ENCODE data around the gene CPTP. TPM values are rescaled to one million over a fixed set of nuclear protein-coding genes. Genes with fewer than 3 reads are reported as not detected.

Gene CPTP
- total RNA-seq, 1 experiment from 2014 or later, result 14.0 TPM

GRCh38 chr1:1317420-1317819 is 7.2 kb upstream of the CPTP start:
- Histone ChIP-seq H4K91ac (ENCODE audit: insufficient read length, low read depth, low read length) (no peak overlapping the region), H3K18ac (ENCODE audit: insufficient read length, low read depth, low read length) (no peak overlapping the region), H2BK120ac (ENCODE audit: low read depth, low read length, poor library complexity, severe bottlenecking) (no peak overlapping the region), H4K20me1 (ENCODE audit: control insufficient read depth, insufficient read depth, insufficient read length) (peaks cover 5% of the 10 kb centered on the region), H3K79me2 (ENCODE audit: insufficient read depth, low read length) (peaks cover 5% of the 10 kb centered on the region; the same call in 1 of the 2 replicates), H3K56ac (ENCODE audit: insufficient read length, low read depth, low read length) (no peak overlapping the region), H3K23me2 (ENCODE audit: insufficient read length, low read depth, low read length, poor library complexity, severe bottlenecking) (no peaks in the 10 kb centered on the region), H3K4ac (ENCODE audit: low read depth, low read length) (no peak overlapping the region), H3K4me2 (ENCODE audit: insufficient read depth, insufficient read length, low read length) (no peak overlapping the region), H2BK5ac (ENCODE audit: insufficient read length, low read length) (no peak overlapping the region), H2BK15ac (ENCODE audit: low read depth, low read length) (no peak overlapping the region), H3T11ph (ENCODE audit: low read length) (no peak overlapping the region), H4K5ac (ENCODE audit: insufficient read length, low read depth, low read length) (no peak overlapping the region), H2BK20ac (ENCODE audit: low read depth, low read length, poor library complexity, severe bottlenecking) (no peak overlapping the region), H3K9ac (ENCODE audit: extremely low read depth, insufficient read length, low read length) (no peak overlapping the region), H3K4me1 (ENCODE audit: insufficient read depth, low read length) (no peaks in the 10 kb centered on the region; the same call in 1 of the 2 replicates), H2AFZ (ENCODE audit: low read length) (no peak overlapping the region), H3K27ac (ENCODE audit: insufficient read length, low read depth, low read length) (no peak overlapping the region), H3K14ac (ENCODE audit: insufficient read depth, low read length) (no peak overlapping the region), H4K8ac (replicated peaks; ENCODE audit: insufficient read length, low read depth, low read length) (no peak overlapping the region), H2AK5ac (ENCODE audit: insufficient read length, low read length) (no peak overlapping the region), H3K9me3 (ENCODE audit: control insufficient read depth, low read depth, low read length) (no peaks in the 10 kb centered on the region), H3K23ac (ENCODE audit: insufficient read length, low read depth, low read length) (no peak overlapping the region), H3K27me3 (ENCODE audit: insufficient read depth, low read length) (no peaks in the 10 kb centered on the region), H3K79me1 (ENCODE audit: insufficient read depth, low read depth, low read length, poor library complexity, severe bottlenecking) (peaks cover 8% of the 10 kb centered on the region), H2BK12ac (ENCODE audit: insufficient read length, low read depth, low read length) (no peak overlapping the region)
- Mint-ChIP-seq H3K4me1 (peaks cover 8 to 20% of the 10 kb centered on the region in 2 experiments), H3K9me3 (no peaks in the 10 kb centered on the region), H3K36me3 (ENCODE audit: insufficient read depth in 1 of 3, low read depth in 3 of 3) (peaks cover 18 to 66% (median 59%) of the 10 kb centered on the region in 3 experiments), H3K27ac (peak overlapping the region in 1 of 3 experiments; percentile 22; a peak in 1 of 7 replicates), H3K27me3 (ENCODE audit: low read depth) (no peaks in the 10 kb centered on the region), H3K4me3 (no peak overlapping the region)
- no CpG with 5 or more reads among the region's 6 CpGs for WGBS (ENCODE audit: extremely low coverage, insufficient read length, low lambda C conversion rate)
- no peak for TF ChIP-seq CTCF (conservative IDR thresholded peaks at IDR 0.05)
- no peak for DNase-seq
